LNCaP clone FGC (cell line): ENCODE data around the gene CDC42SE2.
"Not testable (repeated sequence)": the region's sequence is repeated elsewhere in the genome, so short reads cannot be mapped to it uniquely, and the experiment has no call there.

Source experiments
- DNase-seq: peaks from one replicate; pipeline ENCODE4 v3.0.0-alpha.2; 2011; ENCODE audit warnings: low read depth
- H3K4me3 ChIP-seq: 2 replicates; pipeline ENCODE4 v1.5.1; 2011; ENCODE audit warnings: mild to moderate bottlenecking, low read depth, low read length, control low read depth
- TF ChIP-seq, protein P1 (sequence below): IDR thresholded peaks from 2 replicates; pipeline ENCODE4 v1.5.1; 2012; ENCODE audit warnings: mild to moderate bottlenecking; ENCODE audit not compliant: control insufficient read depth, insufficient read depth; ENCODE audit errors: extremely low read depth

The CDC42SE2 gene

DNA sequence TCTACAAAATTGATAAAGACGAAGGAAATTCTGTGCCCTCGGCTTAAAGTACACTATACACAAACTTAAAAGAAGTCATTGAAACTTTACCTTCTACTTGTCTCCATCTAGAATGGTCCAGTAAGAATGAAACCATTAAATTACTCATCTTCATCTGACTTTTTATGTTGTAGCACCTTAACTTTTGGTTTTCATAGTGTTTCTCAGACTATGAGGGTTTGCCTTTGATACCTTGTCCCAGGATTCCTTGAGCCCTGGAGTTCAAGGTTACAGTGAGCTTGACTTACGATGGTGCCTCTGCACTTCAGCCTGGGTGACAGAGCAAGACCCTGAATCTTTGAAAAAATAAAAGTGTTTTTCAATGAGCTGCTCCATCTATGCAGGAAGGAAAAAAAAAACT, 132.2 kb downstream of the CDC42SE2 start:
- DNase-seq = no peak
- TF ChIP-seq, protein P1, sequence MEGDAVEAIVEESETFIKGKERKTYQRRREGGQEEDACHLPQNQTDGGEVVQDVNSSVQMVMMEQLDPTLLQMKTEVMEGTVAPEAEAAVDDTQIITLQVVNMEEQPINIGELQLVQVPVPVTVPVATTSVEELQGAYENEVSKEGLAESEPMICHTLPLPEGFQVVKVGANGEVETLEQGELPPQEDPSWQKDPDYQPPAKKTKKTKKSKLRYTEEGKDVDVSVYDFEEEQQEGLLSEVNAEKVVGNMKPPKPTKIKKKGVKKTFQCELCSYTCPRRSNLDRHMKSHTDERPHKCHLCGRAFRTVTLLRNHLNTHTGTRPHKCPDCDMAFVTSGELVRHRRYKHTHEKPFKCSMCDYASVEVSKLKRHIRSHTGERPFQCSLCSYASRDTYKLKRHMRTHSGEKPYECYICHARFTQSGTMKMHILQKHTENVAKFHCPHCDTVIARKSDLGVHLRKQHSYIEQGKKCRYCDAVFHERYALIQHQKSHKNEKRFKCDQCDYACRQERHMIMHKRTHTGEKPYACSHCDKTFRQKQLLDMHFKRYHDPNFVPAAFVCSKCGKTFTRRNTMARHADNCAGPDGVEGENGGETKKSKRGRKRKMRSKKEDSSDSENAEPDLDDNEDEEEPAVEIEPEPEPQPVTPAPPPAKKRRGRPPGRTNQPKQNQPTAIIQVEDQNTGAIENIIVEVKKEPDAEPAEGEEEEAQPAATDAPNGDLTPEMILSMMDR = no peak
- no peak overlapping the region for H3K4me3 ChIP-seq

DNA sequence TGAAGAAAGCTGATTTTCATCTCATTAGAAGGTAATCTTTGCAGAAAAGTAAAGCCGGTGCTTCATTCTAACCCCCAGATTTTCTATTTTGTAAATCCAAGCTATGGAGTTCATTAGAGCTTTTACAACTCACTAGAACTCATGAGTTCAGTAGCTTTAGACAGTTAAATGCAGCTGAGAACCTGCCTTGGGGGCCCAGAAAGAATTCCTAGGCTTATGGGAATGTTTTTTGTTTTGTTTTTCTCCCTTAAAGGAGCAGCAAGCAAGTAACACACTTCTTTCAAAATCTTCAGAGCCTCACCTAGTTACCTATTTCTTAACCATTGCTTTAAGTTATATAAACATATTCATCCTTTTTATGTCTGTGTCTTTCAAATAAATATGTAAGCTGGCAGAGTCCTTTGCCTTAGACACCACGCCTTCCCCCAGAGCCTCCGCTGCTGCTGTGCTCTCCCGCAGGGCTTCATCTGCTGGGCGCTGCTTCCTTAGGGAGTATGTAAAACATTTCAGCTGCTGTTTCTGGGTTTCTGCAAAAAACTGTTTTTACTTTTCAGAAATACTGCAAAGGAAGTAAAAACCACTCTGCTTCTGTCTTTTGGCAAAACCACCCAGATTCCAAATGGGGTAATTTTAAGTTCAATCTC, 132.9 kb downstream of the CDC42SE2 start:
- TF ChIP-seq, protein P1 = no peak
- no peak for DNase-seq
- H3K4me3 ChIP-seq = no peak overlapping the region

DNA sequence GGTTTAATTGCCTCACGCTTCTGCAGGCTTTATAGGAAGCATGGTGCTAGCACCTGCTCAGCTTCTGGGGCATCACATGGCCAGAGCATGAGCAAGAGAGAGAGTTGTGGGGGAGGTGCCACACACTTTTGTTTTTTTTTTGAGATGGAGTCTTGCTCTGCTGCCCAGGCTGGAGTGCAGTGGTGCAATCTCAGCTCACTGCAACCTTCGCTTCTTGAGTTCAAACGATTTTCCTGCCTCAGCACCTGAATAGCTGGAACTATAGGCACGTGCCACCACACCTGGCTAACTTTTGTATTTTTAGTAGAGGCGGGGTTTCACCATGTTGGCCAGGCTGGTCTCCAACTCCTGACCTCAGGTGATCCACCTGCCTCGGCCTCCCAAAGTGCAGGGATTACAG, 135.2 kb downstream of the CDC42SE2 start:
- not testable (repeated sequence) for DNase-seq

DNA sequence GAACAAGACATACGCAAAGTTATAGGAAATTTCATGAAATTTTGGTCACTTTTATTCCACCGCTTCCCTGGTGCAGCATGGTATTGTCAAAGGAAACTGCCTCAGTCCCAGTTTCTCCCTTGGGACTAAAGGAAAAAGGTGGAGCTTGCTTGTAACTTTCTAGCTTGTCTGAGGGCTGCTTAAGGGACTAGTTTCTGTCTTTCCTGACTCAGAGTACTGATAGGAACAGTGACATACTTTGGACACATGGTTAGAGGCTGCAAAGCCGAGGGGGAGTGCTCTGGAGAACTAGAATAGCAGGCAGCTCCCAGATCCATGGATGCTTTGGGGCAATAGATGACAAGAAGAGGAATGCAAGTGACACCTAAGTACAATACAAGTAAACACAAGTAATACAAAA, 136.7 kb downstream of the CDC42SE2 start:
- TF ChIP-seq, protein P1 = no peak
- no peak overlapping the region for H3K4me3 ChIP-seq
- DNase-seq = no peak

More for the DNA sequence above, 135.2 kb downstream of the CDC42SE2 start:
- H3K4me3 ChIP-seq = not testable (repeated sequence)

DNA sequence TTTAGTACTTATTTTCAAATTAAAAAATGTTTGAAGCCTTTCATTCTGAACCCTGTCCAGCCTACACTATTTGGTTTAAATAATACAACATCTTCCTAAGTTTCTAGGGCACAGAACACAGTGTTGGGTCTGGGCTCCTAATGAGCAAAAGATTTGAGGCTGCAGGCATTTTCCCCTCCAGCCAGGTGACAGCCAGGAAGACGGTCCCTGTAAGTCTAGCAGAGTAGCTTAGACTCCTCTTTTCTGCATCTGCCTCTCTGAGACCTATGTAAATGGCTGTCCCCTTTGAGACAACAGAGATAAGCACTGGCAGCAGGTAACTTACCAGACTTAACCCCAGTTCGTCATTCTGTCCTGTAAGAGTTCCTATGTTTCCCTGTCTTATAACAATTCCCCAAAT, 141.8 kb downstream of the CDC42SE2 start:
- TF ChIP-seq, protein P1 = no peak
- DNase-seq = no peak
- H3K4me3 ChIP-seq = no peak overlapping the region

DNA sequence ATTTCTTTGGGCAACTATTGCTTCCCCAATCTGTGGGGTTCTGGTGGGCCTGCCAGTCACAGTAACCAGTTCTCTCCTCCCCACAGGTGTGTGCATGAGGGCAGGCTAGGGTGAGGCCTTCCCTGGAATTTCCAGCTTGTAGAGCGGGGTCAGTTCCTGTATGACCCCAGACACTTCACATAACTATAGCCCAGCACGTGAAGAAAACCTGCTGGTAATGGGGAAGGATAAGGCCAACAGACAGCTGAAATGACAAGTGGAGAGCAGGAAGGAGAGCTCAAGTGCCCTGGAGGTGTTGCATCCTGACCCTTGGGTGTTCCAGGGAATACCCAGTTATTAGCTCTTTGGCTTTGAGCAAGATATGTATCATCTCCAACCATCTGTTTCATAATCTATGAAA, 142.2 kb downstream of the CDC42SE2 start:
- no peak for DNase-seq
- TF ChIP-seq, protein P1 = no peak
- H3K4me3 ChIP-seq = no peak overlapping the region

DNA sequence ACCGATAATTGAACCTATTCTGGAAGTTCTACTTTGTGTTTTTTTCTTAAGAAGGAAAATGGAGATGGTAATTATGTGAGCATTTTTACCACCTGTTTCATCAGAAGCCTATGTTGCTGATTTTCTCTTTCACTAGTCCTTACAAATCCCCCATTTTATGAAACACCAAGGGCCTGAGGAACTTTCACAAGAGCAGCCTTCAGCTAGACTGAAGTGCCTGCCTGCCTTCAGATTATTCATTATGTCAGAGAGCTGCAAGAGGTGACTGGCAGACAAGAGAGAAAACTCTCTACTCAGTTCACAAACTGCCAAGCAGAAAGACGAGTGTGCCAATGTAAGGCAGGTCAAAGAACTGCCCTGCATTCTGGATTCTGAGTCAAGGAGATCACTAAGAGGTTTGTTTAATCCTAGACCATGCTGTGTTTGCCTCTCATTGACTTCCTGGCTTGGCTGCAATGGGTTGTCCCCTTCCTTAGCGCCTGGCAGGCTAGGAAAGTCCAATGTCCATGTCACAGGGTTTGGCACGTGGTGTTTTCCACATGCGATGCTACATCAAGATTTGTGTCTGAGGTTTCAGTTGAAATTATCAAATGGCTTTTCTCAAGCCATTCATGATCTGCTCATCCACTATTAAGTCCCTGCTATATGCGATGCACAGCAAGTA, 143.3 kb downstream of the CDC42SE2 start:
- DNase-seq = no peak
- H3K4me3 ChIP-seq = no peak overlapping the region
- TF ChIP-seq, protein P1 = no peak
